Cardiac fibroblast (primary cell): Measurements from ENCODE around the gene RAB18.

Experiments
- DNase-seq, 2 donors: peaks; one replicate each; pipeline versions ENCODE4 v3.0.0 to v3.0.0-alpha.2; 2010; ENCODE audit warnings: low read depth in 2 of 2
- H3K4me3 ChIP-seq, 2 donors: replicated peaks in 1 of 2; 1 replicate in 1 of 2; 2 replicates in 1 of 2; pipeline ENCODE4 v1.5.1; 2011; ENCODE audit warnings: low read depth in 2 of 2, low read length in 2 of 2, mild to moderate bottlenecking in 2 of 2, moderate library complexity in 1 of 2
- CTCF ChIP-seq: IDR thresholded peaks from one replicate; pipeline ENCODE4 v1.5.1; 2011; ENCODE audit warnings: low read depth, mild to moderate bottlenecking, low read length, inconsistent platforms

The RAB18 gene

DNA sequence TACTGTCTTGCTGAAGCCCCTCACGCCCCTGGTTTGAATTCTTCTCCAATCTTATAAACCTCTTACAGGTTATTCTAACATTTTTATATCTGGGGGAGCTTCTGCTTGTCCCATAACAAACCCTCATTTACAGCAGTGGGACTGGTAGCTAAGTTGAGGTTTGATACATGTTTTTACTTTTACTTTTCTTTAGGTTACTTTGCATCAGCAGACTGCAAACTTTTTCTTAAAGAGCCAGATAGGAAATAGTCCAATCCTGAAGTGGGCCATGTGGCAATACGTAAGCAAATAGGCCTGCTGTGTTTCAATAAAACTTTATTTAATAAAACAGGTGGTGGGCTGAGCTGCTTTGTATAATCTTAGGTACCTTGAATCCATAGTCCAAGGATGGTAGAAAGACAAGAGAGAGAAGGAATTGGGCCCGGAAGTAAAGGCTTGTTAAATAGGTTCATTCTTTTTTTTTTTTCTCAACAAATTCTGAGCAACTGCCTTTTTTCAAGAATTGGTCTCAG lies 27.3 kb downstream of the RAB18 start:
- no peak overlapping the region for H3K4me3 ChIP-seq
- DNase-seq, result no peak
- no peak for TF ChIP-seq CTCF

DNA sequence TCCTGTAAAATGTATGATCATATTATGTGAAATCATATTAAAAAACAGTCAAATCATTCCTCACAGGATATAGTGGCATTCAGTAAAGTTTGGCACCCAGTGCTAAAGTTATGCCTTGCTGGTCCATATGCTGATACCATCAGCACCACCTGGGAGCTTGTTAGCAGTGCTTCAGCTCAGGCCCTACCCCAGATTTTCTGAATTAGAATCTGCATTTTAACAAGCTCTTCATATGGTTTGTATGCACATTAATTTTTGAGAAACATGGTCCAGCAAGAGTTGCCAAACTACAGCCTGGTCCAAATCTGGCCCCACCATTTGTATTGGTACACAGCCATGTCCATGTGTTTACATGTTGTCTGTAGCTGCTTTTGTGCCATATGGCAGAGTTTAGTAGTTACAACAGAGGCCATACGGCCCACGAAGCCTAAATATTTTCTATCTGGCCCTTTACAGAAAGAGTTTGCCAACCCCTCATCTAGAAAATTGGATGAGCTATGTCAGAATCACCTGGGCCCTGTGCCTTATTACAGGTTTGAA lies 30.1 kb downstream of the RAB18 start:
- TF ChIP-seq CTCF, result no peak
- H3K4me3 ChIP-seq, result no peak overlapping the region

GRCh38 chr10:27535317-27535716 lies 31.2 kb downstream of the RAB18 start:
- no peak overlapping the region for H3K4me3 ChIP-seq
- no peak for TF ChIP-seq CTCF
- DNase-seq, result no peak

More for the DNA sequence above, 30.1 kb downstream of the RAB18 start:
- DNase-seq, result no peak

DNA sequence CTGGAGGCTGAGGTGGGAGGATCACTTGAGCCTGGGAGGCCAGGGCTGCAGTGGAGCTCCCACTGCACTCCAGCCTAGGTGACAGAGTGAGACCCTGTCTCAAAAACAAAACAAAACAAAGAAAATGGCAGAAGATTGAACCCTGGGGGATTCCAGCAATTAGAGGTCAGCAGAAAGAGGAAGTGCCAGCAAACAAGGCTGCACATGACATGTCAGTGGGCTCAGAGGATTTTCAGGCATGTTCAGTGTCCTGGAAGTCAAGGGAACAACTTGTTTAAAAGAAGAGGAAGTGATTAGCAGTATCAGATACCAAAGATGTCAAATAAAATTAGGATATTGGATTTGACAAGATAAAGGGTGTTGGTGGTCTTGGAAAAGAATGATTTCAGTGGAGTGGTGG lies 32.3 kb downstream of the RAB18 start:
- no peak for TF ChIP-seq CTCF
- DNase-seq, result no peak
- no peak overlapping the region for H3K4me3 ChIP-seq

- no peak for TF ChIP-seq CTCF
- DNase-seq, result no peak
- H3K4me3 ChIP-seq, result no peak overlapping the region
These were observed 33.1 kb downstream of the RAB18 start for GRCh38 chr10:27537166-27537565.

DNA sequence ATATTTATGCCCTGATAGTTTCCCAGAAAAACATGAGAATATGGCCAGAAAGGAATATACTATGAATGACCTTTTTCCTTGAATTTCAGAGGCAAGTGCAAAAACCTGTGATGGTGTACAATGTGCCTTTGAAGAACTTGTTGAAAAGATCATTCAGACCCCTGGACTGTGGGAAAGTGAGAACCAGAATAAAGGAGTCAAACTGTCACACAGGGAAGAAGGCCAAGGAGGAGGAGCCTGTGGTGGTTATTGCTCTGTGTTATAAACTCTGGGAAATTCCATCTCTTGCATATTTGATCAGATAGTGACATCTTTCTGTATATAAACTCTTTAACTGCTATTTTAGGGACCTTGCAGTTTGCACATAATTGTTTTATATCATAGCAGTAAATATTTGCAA lies 33.7 kb downstream of the RAB18 start:
- no peak for DNase-seq
- no peak overlapping the region for H3K4me3 ChIP-seq
- no peak for TF ChIP-seq CTCF

- no peak for DNase-seq
- H3K4me3 ChIP-seq, result no peak overlapping the region
- no peak for TF ChIP-seq CTCF
These were observed 36.6 kb downstream of the RAB18 start for GRCh38 chr10:27540672-27541071.
